HG03280 (cell line): Measurements from ENCODE around the gene SAMD4A.
"Not testable (repeated sequence)": the region's sequence is repeated elsewhere in the genome, so short reads cannot be mapped to it uniquely, and the experiment has no call there.

Experiments
- ATAC-seq: cut with Tn5 transposase; IDR thresholded peaks from one replicate; pipeline ENCODE4 v1.9.1; 2021; ENCODE audit warnings: mild to moderate bottlenecking, moderate library complexity; ENCODE audit not compliant: unreplicated experiment

The SAMD4A gene

GRCh38 chr14:54722791-54723432 is 156.0 kb downstream of the SAMD4A start:
- no peak for ATAC-seq

DNA sequence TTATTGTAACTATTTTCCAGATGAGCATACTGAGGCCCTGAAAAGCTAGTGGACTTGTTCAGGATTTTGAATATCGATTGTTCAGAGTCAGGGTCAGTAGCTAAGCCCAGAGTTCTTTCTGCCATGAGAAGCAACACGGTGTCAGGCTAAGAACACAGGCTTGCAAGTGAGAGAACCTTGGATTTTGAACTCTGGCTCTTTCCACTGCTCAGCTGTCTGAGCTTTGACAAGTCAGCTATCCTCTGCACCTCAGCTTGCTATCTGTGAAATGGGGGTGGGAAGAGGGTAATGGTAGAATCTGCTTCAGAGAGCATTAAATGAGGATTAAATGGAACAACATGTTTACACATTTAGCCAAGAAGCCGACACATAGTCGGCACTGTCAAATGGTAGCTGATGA is 157.2 kb downstream of the SAMD4A start:
- no peak for ATAC-seq

DNA sequence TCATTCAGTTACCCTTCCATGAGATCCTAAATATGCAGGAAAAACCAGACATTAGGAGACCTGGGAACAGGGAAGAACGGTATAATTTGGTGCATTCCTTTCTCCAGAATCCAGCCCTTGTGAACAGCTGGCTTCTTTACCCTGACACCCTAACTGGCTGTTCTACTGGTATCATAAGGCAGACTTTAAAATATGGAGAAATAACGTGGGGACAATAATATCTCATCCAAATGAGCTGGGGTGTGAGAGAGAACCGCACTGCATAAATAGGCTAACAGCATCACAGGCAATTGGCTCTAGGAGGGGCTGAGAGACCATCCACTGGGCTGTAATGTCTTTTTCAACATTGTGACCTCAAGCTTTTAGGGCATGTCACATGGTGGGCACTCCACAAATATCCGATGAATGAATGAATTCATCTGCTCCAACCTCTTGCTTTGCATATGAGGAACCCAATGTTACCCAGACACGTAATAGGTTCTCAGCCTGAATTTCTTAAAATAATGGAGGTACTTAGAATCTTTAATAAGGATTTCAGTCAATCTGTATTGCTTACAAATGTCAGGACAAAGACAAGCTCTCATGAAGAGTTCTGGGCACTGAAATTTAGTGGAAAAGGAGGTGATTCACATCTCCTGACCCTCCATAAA is 157.9 kb downstream of the SAMD4A start:
- no peak for ATAC-seq

GRCh38 chr14:54725998-54726397 is 159.1 kb downstream of the SAMD4A start:
- no peak for ATAC-seq

GRCh38 chr14:54727929-54728328 is 161.0 kb downstream of the SAMD4A start:
- no peak for ATAC-seq

DNA sequence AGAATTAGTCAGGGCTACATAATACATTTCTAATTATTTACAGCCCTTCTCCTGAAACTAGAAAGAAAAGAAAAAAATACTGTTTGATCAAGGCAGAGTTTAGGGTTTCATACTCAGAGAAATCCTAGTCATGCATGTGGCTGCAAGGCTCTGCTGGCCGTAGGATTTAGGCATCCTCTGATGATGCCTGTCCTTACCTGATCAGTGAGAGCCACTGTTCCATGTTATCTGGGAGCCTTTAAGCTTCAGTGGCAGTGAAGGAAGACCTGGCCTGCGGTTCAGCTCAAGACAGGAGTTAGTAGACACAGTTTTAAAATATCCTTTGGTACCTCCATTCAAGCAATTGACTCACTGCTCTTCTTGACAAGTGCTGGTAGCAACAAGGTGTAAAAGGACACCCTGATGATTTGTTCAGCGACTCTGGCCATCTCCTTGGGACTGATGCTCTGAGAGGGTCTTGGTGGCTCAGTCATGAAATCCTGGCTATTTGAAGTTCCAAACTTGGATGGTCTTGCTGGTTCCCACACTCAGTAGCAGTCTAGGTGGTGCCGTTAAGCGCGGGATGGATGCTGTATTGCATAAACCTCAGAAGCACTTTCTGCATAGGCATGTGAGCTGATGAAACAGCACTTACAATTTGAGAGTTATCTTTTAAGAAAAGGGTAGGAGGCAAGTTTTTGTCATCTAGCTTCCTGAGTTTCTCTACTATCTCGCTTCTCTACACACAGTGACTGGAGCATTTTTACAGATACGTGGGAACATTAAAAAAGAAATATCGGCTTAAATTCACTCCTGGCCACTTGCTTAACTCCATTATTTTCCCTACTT is 162.0 kb downstream of the SAMD4A start:
- ATAC-seq, result no peak

DNA sequence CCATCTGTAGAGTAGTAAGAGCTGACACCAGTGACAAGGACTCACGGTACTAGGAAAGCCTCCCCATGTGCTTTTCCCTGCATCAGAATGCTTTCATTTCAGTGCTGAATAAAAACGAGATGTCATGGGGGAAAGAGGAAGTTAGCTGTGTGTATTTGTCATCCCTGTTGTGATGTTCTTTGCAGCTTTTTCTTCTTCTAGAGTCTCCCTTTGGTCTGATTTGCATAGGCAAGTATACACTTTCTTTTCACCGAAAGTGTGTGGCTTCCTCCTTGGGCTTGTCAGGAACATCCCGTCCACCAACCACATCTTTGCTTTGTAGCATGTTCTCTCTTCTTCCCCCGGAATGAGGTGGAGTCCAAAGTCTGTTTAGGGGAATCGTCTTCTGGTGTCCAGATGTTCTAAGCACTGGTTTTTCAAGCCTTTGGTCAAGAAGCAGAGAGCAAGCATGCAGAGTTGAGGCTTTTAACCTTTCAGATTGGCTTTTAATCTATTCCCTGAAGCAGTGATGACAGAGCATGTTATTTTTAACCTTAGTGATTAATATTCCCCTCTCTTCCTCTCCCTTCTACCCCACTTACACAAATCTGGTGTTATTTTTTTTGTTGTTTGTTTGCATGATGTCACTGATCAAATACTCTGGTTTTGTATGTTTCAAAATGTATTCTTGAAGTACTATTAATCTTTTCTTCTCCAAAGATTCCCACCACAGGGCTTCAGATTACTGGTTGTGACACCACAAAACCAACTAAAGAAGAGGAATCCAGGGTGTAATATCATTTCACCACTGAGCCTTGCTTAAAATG is 163.4 kb downstream of the SAMD4A start:
- ATAC-seq, result peak; percentile 92

GRCh38 chr14:54734966-54735365 is 168.0 kb downstream of the SAMD4A start:
- no peak for ATAC-seq

DNA sequence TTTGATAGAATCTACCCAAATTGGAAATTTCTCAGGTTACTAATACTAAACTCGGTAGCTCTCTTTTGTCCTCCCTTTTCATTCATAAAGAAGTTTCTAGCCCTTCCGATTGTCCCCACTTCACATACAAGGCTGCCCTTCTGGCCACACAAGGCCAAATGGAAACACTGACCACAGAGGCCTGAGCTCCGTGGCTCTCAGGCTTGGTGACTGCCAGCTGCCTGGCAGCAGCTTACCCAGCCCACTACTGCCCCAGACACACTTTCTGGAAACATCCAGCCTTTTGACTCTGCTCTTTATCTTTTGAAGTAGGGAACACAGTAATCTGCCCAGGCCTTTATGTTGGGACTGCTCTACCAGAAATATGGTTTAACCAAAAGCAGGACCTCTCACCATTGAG is 168.5 kb downstream of the SAMD4A start:
- ATAC-seq, result no peak

GRCh38 chr14:54737132-54737711 is 170.3 kb downstream of the SAMD4A start:
- ATAC-seq, result no peak

DNA sequence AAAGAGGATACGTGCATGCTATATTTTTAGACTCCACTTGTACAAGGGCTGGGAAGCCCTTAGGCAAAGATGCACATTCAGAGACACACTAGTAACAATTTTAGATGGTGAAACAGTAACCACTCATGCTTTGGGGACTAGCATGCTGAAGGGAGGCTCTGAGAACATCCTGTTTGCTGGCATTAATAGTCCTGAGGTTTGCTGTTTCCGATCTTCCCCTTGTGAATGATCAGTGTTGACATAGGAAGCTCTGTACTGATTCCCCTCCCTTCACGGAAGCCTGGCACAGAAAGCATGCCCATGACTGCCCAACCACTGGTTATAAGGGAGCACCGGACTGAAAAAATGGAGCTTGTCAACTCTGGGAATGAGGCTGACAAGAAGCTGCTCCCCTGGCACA is 171.1 kb downstream of the SAMD4A start:
- no peak for ATAC-seq

DNA sequence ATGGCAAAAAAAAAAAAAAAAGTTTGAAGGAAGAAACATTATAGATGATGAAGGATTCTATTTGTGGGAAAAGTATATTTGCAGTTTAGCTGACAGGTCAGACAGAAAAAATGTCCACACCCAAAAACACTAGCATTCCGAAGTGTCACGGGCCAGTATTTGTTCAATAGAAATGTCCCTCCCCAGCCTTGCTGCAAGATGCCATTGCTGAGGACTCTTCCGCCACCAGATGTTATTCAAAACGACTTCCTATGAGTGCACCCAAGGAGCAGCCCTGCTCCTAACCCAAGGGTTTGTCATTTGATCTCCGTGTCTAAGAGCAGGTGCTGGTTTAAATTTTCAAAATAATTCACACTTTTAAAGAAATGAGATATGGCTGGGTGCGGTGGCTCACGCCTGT is 172.6 kb downstream of the SAMD4A start:
- ATAC-seq, result no peak

- ATAC-seq, result no peak
Observed at GRCh38 chr14:54742492-54743350, 175.8 kb downstream of the SAMD4A start.

DNA sequence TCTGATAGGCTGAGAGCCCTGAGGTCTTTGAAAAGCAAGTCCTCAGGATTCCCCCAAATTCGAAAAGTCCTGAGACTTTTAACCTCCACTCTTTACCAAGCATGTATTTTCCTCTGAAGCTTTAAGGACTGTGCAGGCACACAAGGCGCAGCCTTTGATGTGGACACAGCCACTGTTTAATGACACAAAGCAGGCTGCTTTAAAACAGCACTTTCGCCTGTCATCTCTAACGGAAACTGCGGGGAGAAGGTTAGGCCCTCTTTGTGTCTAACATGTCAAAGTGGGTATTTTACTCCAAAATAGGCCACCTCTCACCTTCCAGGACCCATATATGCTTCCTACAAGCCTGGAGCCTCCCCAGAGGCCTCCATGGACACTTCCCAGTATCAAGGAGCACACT is 176.5 kb downstream of the SAMD4A start:
- no peak for ATAC-seq

GRCh38 chr14:54746019-54746418 is 179.1 kb downstream of the SAMD4A start:
- ATAC-seq, result no peak

GRCh38 chr14:54747616-54748015 is 180.7 kb downstream of the SAMD4A start:
- no peak for ATAC-seq

- no peak for ATAC-seq
Observed at GRCh38 chr14:54749180-54749579, 182.3 kb downstream of the SAMD4A start.

- ATAC-seq, result no peak
Observed at GRCh38 chr14:54749727-54750126, 182.8 kb downstream of the SAMD4A start.

DNA sequence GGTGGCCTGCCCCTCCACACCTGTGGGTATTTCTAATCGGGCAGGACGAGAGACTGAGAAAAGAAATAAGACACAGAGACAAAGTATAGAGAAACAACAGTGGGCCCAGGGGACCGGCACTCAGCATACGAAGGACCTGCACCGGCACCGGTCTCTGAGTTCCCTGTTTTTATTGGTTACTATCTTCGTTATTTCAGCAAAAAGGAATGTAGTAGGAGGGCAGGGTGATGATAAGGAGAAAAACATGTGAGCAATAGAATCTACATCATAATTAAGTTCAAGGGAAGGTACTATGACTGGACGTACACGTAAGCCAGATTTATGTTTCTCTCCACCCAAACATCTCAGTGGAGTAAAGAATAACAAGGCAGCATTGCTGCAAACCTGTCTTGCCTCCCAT is 185.7 kb downstream of the SAMD4A start:
- not testable (repeated sequence) for ATAC-seq

GRCh38 chr14:54753396-54753795 is 186.5 kb downstream of the SAMD4A start:
- ATAC-seq, result not testable (repeated sequence)
